Stimulated activated CD8-positive, alpha-beta memory T cell treated with anti-CD3 and anti-CD28 coated beads, Interleukin-7, amount 100 ng/mL, for 24 hours (primary cell): Measurements from ENCODE around the gene KIAA1328.
"Not testable (repeated sequence)": the region's sequence is repeated elsewhere in the genome, so short reads cannot be mapped to it uniquely, and the experiment has no call there.

Source experiments
- DNase-seq: peaks from one replicate; pipeline ENCODE4 v3.0.0-alpha.2; 2020; ENCODE audit warnings: low read depth

Gene KIAA1328

GRCh38 chr18:36828630-36829361, at the start of gene KIAA1328, which contains the start of gene TPGS2:
TSS of gene KIAA1328 (plus strand) at chr18:36829127. CDS start at chr18:36829139, 12 bp downstream.
TSS of gene TPGS2 (minus strand) at chr18:36829002. CDS start at chr18:36828767, 235 bp downstream.
- peak; percentile 63 for DNase-seq

- DNase-seq: no peak
Observed at GRCh38 chr18:36780748-36781147, 48.2 kb upstream of the KIAA1328 start.

GRCh38 chr18:36782710-36783109, 46.2 kb upstream of the KIAA1328 start:
- DNase-seq: no peak

GRCh38 chr18:36783792-36784191, 45.1 kb upstream of the KIAA1328 start:
- DNase-seq: no peak

GRCh38 chr18:36786686-36787085, 42.2 kb upstream of the KIAA1328 start:
- no peak for DNase-seq

GRCh38 chr18:36792634-36793283, 36.2 kb upstream of the KIAA1328 start:
- DNase-seq: no peak

- no peak for DNase-seq
Observed at GRCh38 chr18:36798738-36799473, 30.0 kb upstream of the KIAA1328 start.

GRCh38 chr18:36805105-36805504, 23.8 kb upstream of the KIAA1328 start:
- DNase-seq: no peak

GRCh38 chr18:36808681-36809080, 20.2 kb upstream of the KIAA1328 start:
- DNase-seq: no peak

GRCh38 chr18:36809590-36810381, 19.1 kb upstream of the KIAA1328 start:
- DNase-seq: no peak

- no peak for DNase-seq
Observed at GRCh38 chr18:36811430-36811829, 17.5 kb upstream of the KIAA1328 start.

- DNase-seq: no peak
Observed at GRCh38 chr18:36811955-36812354, 17.0 kb upstream of the KIAA1328 start.

GRCh38 chr18:36812678-36813077, 16.2 kb upstream of the KIAA1328 start:
- no peak for DNase-seq

- DNase-seq: no peak
Observed at GRCh38 chr18:36813101-36813775, 15.7 kb upstream of the KIAA1328 start.

- DNase-seq: no peak
Observed at GRCh38 chr18:36813824-36814223, 15.1 kb upstream of the KIAA1328 start.

- no peak for DNase-seq
Observed at GRCh38 chr18:36814994-36815393, 13.9 kb upstream of the KIAA1328 start.

- not testable (repeated sequence) for DNase-seq
Observed at GRCh38 chr18:36816096-36816495, 12.8 kb upstream of the KIAA1328 start.

GRCh38 chr18:36817039-36817438, 11.9 kb upstream of the KIAA1328 start:
- no peak for DNase-seq

- no peak for DNase-seq
Observed at GRCh38 chr18:36818652-36819051, 10.3 kb upstream of the KIAA1328 start.

- no peak for DNase-seq
Observed at GRCh38 chr18:36819621-36820020, 9.3 kb upstream of the KIAA1328 start.

GRCh38 chr18:36821681-36822080, 7.2 kb upstream of the KIAA1328 start:
- no peak for DNase-seq
